SK-N-SH (cell line): Measurements from ENCODE around the gene SP7.

Source experiments
- CHD2 ChIP-seq: fragments of 150-350 bp; IDR thresholded peaks from 2 replicates; pipeline ENCODE4 v1.6.1; 2018; ENCODE audit warnings: low read length; ENCODE audit not compliant: partially characterized antibody
- CTCF ChIP-seq: fragments of 200-600 bp; sonication (generic); IDR thresholded peaks from 2 replicates; pipeline ENCODE4 v1.6.1; 2017; ENCODE audit warnings: antibody characterized with exemption, mild to moderate bottlenecking, moderate library complexity
- EP300 ChIP-seq, 2 experiments: IDR thresholded peaks; 2 replicates each; pipeline versions ENCODE4 v1.4.0 to v1.6.1; 2012; ENCODE audit warnings: borderline replicate concordance in 1 of 2, low read depth in 1 of 2, low read length in 1 of 2
- RAD21 ChIP-seq: IDR thresholded peaks from 2 replicates; pipeline ENCODE4 v1.6.1; 2012; ENCODE audit warnings: mild to moderate bottlenecking, low read length
- SMC3 ChIP-seq: IDR thresholded peaks from 2 replicates; pipeline ENCODE4 v1.6.1; 2012; ENCODE audit warnings: low read depth, low read length, improper control_type of control experiment
- TAF1 ChIP-seq: IDR thresholded peaks from 2 replicates; pipeline ENCODE4 v1.6.1; 2012; ENCODE audit warnings: low read depth, mild to moderate bottlenecking, low read length, moderate library complexity, borderline replicate concordance
- TF ChIP-seq, protein P1 (sequence below): fragments of 150-350 bp; IDR thresholded peaks from 2 replicates; pipeline ENCODE4 v1.6.1; 2017; ENCODE audit warnings: antibody characterized with exemption, low read length, low read depth, borderline replicate concordance

GRCh38 chr12:53289891-53290290 is 46.3 kb downstream of the SP7 start:
- TF ChIP-seq CTCF: no peak
- TF ChIP-seq, protein P1, sequence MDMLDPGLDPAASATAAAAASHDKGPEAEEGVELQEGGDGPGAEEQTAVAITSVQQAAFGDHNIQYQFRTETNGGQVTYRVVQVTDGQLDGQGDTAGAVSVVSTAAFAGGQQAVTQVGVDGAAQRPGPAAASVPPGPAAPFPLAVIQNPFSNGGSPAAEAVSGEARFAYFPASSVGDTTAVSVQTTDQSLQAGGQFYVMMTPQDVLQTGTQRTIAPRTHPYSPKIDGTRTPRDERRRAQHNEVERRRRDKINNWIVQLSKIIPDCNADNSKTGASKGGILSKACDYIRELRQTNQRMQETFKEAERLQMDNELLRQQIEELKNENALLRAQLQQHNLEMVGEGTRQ: no peak
- no peak for TF ChIP-seq SMC3
- no peak for TF ChIP-seq RAD21
- TF ChIP-seq CHD2: no peak
- no peak for TF ChIP-seq TAF1
- TF ChIP-seq EP300 (IDR thresholded peaks at IDR 0.05; ENCODE audit: borderline replicate concordance in 1 of 2, low read depth in 1 of 2, low read length in 1 of 2): no peak
